Pons (tissue), 1 donor: ENCODE measurements around the gene STEAP1.
"Not testable (repeated sequence)": the region's sequence is repeated elsewhere in the genome, so short reads cannot be mapped to it uniquely, and the experiment has no call there.

Source experiments
- DNase-seq: peaks from one replicate; pipeline ENCODE4 v3.0.0-alpha.2; 2016; ENCODE audit warnings: low spot score

Gene STEAP1

DNA sequence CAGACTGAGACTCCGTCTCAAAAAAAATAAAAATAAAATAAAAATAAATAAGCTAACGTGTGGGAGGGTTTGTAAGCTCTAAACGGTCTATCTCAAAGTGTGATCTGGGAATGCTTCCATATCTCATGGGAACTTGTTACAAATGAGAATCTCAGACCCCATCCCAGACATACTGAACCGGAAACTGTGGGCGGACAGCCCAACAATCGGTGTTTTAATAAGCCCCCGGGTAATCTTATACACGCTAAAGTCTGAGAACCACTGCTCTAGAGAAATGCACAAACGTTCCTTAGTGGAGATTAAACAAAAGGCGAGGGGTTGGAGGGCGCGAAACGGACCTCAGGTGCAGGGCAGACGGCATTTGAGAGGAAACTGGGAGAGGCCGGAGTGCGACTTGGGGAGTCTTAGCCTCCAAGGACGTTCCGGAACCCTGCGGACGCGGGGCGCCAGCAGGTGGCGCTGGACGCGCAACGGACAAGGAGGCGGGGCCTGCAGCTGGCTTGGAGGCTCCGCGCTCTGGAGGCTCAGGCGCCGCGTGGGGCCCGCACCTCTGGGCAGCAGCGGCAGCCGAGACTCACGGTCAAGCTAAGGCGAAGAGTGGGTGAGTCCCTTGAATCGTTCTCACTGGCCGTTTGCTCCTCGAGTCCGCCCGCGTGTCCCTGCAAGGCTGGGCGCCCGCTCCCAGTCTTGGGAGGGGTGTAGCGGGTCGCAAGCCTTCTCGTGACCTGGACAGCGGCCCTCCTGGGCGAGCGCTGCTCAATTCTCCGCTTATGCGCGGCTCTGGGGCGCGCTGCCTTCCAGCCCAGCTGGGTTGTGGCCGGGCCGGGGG, at the start of gene STEAP1:
STEAP1 (plus strand) TSS at position 527 of the 829 bp plus-strand sequence. CDS start 5,320 bp downstream, outside the sequence.
- DNase-seq = peak; percentile 79

DNA sequence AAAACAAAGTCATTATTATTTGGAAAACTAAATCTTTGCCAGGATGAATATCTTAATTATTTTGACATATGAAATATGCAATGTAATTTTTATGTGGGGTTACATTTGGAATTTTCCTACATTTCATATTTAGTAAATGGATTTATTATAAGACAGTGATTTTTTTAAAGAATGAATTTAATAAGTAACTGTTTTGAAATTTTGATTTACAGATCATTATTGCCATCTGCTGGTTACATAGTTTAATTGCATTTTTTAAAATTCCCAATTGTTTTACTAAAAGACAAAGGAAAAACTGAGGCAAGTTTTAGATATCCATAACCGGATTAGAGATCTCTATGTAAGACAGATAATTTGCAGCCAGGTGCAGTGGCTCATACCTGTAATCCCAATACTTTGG, 39.3 kb upstream of the STEAP1 start:
- DNase-seq = not testable (repeated sequence)

GRCh38 chr7:90118551-90119177, 35.6 kb upstream of the STEAP1 start:
- DNase-seq = not testable (repeated sequence)

DNA sequence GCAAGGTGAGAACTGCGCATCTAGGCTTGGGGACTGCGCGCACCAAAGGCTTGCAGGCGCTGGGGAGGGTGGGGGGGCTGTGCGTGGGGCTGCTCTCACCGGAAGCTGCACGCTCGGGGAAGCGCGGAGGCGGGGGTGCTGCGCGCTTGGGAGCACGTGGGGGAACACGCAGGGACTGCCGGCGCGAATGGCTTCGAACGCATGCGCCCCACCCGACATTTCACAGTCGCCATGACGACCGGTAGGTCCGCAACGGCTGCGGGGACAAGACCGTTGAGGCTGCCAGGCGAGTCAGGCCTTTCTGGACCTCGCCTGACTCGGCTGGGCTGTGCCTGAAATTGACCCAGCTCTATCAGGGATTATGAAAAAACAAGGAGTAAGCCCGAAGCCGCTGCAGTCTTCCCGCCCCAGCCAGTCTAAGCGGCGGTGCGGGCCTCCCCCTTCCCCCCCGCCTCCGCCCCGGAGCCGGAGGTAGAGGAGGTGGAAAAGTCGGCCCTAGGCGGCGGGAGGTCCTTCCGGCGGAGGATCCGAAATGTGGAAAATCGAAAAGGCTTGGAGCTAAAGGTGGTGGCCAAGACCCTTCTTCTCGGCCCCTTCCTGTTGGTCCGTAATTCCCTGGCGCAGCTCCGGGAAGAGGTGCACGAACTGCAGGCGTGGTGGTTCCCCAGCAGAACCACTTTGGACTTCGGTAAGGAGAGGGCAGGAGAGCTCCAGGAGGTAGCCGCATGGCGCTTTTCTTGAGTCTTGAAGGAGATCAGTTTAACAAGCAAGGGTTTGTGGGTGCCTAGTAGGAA, 34.9 kb upstream of the STEAP1 start:
- DNase-seq = peak; percentile 11

DNA sequence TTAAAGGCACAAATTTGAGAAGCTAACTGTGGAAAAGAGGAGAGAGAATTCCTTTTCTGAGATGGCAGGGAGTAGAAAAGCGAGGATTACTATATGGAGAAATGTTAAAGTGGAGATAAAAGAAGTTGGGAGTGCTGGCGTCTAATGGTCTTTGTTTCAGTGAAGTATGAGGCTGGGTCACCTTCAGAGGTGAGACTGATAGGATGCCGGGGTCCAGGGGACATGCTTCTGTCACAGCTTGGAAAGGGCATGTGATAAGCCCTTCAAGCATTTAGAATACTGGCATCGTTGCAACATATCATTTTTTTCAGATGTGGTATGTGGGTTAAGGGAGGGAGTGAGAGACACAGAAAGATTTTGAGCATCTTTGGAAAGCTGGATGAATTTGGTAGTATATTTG, 34.1 kb upstream of the STEAP1 start:
- not testable (repeated sequence) for DNase-seq

- not testable (repeated sequence) for DNase-seq
These were observed 22.5 kb upstream of the STEAP1 start for GRCh38 chr7:90131746-90132145.

GRCh38 chr7:90147079-90147960, 6.9 kb upstream of the STEAP1 start:
- not testable (repeated sequence) for DNase-seq

GRCh38 chr7:90149428-90149827, 4.8 kb upstream of the STEAP1 start:
- DNase-seq = not testable (repeated sequence)

GRCh38 chr7:90151884-90152283, 2.4 kb upstream of the STEAP1 start:
- DNase-seq = not testable (repeated sequence)

DNA sequence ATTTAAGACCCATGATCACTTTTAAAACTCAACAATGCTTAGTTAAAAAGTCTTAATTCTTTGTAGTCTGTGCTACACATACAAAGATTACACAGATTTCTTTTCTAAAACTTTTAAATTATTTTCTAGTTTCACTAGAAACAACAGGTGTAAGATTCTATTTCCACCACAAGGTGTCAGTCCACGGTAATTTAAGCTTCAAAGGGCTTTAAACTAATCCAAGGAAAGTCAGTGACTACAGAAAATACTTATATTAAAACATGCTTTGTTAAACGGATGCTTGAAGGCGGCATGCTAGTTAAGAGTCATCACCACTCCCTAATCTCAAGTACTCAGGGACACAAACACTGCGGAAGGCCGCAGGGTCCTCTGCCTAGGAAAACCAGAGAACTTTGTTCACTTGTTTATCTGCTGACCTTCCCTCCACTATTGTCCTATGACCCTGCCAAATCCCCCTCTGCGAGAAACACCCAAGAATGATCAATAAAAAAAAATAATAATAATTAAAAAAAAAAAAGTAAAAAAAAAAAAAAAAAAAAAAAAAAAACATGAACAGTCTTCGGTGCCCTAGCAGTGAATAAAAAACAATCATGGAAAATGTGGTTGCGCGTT, 1.5 kb upstream of the STEAP1 start:
- DNase-seq = peak; percentile 47

- no peak for DNase-seq
These were observed 937 bp downstream of the STEAP1 start for GRCh38 chr7:90155206-90155605.

DNA sequence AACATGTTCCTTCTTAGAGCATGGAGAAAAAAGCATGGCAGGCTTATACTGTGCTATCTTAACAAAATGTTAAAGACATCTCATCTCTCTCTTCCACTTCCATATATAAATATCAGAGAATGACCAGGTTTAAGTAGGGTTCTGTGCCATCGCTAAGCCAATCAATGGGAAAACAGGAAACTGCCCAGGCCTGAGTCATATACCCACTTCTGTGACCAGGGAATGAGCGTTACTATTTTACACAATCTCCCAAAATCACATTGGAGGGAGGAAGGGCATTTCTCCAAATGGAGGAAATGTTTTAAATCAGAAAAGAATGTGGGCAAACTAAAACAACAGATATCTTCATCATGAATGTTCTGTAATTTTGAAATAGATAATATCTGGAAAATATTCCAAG, 3.1 kb downstream of the STEAP1 start:
- not testable (repeated sequence) for DNase-seq

GRCh38 chr7:90157761-90158350, 3.6 kb downstream of the STEAP1 start:
- not testable (repeated sequence) for DNase-seq

- DNase-seq = no peak
These were observed 9.3 kb downstream of the STEAP1 start for GRCh38 chr7:90163534-90163933.

DNA sequence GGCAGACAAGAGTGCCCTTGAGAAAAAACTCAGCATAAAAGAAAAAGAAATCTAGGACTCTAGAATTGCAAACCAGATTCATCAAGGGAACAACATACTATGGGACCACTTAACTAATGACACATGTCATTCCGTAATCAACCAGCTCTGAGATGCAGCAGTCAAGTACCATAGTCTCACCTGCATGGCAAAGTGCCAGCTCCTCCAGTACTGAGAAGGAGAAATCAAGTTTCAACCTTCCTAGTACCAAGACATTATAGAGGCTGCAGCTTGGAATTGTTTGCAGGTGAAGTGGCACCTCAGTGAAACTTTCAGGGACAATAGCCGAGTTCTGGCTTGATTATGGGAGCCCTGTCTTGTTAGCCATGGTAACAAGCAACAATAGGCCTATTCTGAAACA, 11.5 kb downstream of the STEAP1 start:
- DNase-seq = no peak

DNA sequence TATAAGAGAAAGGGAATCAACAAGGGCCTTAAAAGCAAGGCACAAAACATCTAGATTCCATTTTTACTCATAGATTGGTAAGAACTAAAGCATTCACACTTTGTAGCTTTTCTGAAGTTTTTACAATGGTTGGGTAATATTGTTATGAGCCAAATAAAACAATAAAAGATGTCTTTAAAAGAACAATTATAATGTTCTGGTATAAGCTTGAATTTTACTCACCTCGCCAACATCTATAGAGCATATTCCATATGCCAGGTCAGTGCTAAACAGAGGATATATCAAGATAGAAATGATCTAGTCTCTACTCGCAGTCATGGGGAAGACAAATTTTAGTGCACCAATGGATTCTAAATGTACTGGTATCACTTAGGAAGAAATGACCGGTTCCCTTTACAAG, 11.9 kb downstream of the STEAP1 start:
- no peak for DNase-seq

GRCh38 chr7:90167361-90167760, 13.1 kb downstream of the STEAP1 start:
- no peak for DNase-seq

GRCh38 chr7:90169891-90170290, 15.6 kb downstream of the STEAP1 start:
- no peak for DNase-seq

DNA sequence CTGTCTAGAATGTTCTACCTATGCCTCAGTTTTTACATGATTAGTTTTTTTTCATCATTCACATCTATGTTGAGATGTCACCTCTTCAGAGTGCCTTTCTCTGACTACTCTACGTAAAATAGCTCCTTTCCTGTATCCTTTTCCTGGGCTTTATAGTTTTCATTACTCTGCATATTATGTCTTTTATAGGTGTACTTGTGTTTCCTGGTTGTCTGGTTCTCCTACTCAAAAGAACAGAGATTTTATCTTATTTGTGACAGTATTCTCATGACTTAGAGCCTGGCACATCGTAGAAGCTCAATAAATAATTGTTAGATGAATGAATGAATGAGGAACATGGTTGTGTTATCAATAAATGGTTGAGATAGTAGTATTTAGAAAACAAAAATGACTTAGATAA, 17.9 kb downstream of the STEAP1 start:
- no peak for DNase-seq

- no peak for DNase-seq
These were observed 18.4 kb downstream of the STEAP1 start for GRCh38 chr7:90172624-90173023.
